CD4-positive, alpha-beta T cell treated with Interleukin-17A for 4 hours (primary cell): ENCODE measurements around the gene FBXO31.
"Not testable (repeated sequence)": the region's sequence is repeated elsewhere in the genome, so short reads cannot be mapped to it uniquely, and the experiment has no call there.

Source experiments
- DNase-seq: peaks from one replicate; pipeline ENCODE4 v3.0.0-alpha.2; 2020; ENCODE audit warnings: mixed read lengths

FBXO31 gene

DNA sequence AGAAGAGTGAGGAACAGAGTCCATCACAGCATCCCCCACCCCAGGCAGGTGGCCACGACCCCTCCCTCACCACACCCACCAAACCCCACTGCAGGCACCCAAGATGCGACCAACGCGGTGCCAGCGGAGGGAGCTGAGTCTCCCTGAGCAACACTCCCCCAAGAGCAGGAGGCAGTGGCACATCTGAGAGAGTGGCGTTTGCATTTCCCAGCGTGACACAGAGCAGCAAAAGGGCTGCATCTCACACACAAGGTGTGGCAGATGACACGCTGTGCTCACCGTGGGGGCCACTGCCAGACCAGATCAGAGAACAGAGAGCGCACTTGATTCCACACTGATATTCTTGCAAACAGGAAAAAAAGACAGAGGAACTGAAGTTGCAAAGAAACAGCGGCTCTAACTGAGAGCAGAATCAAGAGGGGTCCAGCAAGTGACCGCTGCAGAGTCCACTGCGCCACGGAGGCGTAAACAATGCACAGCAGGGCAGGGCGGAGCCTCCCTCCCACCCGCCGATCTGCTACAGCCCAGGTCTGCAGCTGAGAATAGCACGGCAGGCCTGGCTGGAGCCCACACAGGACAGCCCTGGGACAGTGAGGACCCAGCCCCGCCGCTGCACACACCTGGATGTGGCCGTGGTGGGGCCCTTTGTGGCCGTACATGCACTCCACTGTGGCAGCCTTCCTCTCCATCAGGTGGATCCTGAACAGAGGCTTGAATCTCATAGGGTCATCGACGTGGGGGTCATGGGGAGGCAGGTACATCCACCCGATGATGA lies 40.4 kb downstream of the FBXO31 start:
- no peak for DNase-seq

DNA sequence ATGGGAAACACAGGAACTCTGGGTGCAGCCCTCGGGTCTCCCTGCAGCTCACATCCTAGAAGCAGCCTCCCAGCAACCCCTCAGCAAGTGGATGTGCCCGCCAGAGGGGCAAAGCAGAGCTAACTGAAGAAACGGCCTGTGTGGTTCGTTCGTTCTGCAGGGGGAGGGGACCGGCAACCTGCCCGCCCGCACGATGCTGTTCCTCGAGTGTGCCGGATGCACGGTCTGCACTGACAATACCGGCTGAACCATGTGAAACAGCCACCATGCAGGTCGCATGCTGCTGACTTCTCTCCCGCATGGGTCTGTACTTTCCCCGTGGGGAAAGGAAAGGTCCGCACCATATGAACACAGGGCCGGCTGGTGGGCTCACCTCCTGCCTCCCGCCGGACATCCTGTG lies 41.1 kb downstream of the FBXO31 start:
- DNase-seq, result no peak

DNA sequence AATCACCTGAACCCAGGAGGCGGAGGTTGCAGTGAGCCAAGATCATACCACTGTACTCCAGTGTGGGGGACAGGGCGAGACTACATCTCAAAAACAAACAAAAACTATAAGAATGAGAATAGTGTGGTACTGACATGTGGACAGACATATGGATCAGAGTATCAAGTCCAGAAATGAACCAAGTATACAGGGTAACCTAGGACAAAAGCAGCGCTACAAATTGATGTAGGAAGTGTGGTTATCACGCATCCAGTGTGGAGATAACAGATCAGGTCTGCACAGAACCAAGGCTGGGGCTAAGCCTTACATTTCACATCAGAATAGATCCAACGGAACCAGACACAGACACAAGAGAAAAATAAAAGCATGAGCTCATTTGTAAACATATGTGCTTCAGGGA lies 43.4 kb downstream of the FBXO31 start:
- DNase-seq, result no peak

- DNase-seq, result not testable (repeated sequence)
Measured at GRCh38 chr16:87339724-87340105, 43.9 kb downstream of the FBXO31 start.

GRCh38 chr16:87339086-87339723 lies 44.4 kb downstream of the FBXO31 start:
- no peak for DNase-seq

- no peak for DNase-seq
Measured at GRCh38 chr16:87338155-87338765, 45.3 kb downstream of the FBXO31 start.

GRCh38 chr16:87337262-87337771 lies 46.3 kb downstream of the FBXO31 start:
- no peak for DNase-seq

- no peak for DNase-seq
Measured at GRCh38 chr16:87336434-87337240, 46.9 kb downstream of the FBXO31 start.

DNA sequence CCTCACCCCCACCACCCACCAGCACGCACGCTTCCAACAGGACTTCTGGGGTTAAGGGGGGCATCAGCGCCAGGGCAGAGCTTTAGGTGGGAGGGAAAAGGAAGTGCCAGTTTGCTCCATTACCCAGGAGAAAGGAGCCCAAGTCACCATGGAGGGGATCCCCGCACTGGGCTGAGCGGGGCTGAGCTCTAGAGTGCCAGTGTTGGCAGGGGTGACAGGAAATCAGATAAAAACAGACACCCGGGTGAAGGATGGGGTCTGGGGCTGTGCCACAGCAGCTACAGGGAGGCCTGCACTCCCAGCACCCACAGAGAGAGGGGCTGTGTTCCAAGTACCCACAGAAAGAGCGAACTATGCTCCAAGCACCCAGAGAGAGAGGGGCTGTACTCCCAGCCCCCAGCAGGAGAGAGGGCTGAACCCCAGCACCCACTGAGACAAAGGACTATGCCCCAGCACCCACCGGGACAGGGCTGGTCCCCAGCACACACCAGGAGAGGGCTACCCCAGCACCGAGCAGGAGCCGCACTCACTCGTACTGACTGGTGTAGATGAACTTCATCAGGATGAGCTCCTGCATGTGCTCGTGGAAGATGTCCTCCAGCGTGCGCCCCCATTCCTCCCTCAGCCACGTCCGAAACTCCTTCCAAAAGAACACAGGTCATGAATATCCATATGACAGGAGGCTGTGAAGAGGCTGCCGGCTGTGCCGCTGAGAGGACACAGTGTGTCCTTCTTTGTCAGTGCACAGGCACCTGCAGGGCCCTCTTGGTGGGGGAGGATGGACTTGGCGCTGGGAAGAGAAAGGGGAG lies 47.7 kb downstream of the FBXO31 start:
- no peak for DNase-seq

DNA sequence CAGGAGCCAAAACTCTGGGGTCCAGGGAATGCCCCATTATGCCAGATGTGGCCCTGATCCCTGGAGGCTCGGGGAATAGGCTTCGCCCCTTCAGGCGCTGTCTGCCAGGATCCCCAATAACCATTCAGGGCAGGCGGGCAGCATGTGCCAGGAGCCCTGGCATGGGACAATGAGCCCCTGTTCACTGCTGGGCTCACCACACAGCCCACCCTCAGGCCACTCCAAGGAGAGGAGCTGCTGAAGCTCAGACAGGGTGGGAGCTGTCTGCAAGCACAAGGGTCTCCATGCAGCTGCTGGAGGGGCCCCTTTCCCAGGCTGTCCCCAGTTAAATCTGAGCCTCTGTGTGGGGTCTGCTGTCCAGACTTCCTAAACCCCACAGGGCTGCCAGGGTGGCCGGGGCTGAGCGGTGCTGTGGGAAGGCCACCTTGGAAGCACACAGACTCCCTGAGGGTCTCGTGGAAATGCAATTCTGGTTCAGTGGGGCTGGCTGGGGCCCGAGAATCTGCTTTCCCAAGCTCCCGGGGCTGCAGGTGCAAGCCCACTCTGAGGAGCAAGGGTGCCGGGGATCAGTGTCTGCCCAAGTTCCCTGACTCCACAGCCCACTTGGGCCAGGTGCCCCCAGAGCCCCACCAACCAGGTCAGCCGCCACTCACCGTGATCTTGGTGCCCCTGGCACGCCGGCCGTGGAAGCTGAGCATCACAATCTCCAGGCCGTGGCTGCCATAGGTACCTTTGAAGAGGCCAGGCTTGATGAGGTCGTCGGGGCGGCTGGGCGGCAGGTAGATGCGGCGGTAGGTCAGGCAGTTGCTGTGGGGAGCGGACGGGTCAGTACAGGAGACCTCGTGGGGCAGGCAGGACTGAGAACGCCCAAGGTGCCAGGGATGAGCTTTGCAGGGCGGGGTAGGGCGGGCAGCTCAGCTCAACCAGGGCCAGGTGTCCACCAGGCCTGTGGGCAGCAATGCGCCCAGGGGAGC lies 48.6 kb downstream of the FBXO31 start:
- DNase-seq, result no peak

- DNase-seq, result no peak
Measured at GRCh38 chr16:87333581-87334331, 49.8 kb downstream of the FBXO31 start.

DNA sequence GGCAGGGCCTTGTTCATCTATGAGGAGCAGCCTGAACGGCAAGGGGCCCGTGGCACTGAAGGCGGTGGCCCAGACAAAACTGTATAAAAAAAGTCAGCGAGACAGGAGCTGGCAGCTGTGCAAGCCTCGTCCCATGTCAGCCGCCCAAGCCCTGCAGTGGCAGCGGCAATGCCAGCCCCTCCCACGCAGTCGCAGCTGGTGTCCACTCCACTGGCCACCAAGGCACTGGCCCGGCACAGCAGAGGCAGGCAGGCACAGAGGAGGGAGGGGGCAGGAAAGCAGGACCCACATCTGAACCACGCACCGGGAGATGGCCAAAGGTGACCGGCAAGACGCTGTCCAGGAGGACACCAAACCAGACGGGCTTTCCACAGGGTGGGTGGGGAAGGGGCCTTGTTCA lies 50.5 kb downstream of the FBXO31 start:
- DNase-seq, result no peak

- DNase-seq, result no peak
Measured at GRCh38 chr16:87332150-87332549, 51.4 kb downstream of the FBXO31 start.

DNA sequence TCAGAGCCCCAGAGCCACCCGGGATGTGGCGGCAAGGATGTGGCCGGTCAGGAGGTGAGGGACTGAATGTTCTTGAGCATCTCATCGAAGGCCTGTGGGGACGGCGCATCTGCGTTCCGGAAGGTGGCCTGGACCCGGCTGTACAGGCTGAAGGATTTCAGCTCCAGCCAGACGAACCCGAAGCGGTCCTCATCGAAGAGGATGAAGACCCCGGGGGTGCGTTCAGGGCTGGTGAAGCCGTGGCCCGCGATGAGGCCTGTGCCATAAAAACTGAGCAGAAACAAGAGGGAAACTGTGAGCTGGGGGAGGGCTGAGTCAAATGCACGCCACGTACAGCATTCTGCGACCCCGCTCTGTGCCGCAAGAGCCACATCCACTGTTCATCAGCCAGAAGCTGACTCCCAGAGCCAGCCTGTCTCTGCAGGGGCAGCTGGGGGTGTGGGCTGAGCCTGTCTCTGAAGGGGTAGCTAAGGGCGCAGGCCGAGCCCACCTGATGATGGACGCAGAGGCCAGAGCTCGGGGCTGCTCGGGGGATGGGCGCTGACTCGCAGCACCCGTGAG lies 52.3 kb downstream of the FBXO31 start:
- no peak for DNase-seq

DNA sequence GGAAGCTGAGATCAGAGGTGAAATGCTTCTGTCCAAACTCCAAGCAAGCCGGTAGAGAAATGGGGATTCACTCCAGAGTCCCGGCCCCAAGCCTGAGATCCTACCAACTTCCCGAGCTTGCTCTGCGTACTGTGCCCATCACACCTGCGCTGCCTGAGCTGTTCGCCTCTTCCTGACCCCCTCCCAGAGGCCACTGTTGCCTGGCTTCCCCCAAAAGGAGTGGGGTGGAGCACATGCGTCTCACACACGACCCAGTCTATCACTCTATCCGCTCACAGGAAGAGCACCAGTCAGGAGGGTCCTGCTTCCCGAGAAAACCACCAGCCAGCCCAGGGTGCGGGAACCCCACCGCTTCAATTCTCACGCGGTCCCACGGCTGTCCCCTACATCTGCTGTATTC lies 52.9 kb downstream of the FBXO31 start:
- no peak for DNase-seq

DNA sequence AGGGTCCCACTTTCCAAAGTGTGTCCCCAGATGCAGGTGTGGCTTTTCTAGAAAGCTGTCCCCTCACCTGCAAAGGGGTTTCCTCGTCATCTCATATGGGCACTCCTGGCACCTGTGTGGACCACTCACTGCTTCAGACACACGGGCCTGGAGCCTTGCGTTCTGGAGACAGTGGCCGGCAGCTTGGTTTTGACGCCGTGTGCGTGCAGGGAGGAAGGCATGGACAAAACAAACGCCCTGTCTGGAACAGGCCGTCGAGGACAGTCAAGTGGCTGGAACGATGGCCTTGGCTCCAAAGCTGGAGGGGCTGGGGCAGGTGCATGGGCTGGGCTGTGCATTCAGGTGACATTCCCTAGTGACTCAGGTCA lies 53.3 kb downstream of the FBXO31 start:
- no peak for DNase-seq

DNA sequence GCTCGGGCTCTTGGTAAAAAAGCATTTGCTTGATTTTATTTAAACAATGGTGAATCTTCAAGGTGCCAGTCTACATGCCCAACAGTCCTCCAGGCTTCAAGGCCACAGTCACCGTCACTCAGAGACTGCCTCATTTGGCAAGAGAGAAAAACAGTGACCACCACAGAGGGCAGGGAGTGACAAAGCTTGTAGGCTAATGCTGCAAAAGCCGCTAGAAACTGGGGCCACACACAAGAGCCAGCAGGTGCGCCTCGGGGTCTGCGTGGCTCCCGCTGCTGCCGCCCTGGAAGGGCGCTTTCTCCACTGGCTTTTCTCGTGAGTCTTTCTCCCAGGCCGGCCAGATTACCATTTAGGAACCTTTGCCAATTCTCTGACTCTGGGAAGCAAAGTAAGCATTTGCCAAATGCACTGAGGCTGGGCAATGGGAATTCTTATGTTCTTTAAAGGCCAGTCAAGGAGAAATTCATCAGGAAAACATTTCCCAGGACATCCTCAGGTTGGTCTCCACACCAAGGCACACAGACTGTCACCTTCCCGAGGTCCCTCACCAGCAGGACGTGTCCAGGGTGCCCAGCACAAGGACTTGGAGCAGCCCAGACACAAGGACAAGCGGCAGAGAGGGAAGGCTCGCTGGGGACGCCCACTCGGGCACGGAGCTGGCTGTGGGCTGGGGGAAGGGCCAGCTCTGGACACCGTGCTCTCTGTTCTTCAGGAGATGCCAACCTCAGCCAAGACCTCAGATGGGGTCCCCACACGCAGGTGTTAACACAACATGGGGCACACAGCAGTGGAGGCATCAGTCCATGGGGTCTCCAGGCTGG lies 53.9 kb downstream of the FBXO31 start:
- no peak for DNase-seq

GRCh38 chr16:87328846-87329245 lies 54.7 kb downstream of the FBXO31 start:
- no peak for DNase-seq
